PC-3 (cell line): Measurements from ENCODE around the gene IL12RB1. TPM values are rescaled to one million over a fixed set of nuclear protein-coding genes. Genes with fewer than 3 reads are reported as not detected.

ENCODE experiments used
- ATAC-seq: fragments of 200-7000 bp; cut with Tn5 transposase; 2 replicates; pipeline ENCODE4 v1.9.1; 2020; ENCODE audit warnings: mild to moderate bottlenecking, moderate library complexity
- BruUV-seq: library from RNA; stranded (reverse); fragments of 400-500 nt; replicated peaks from 2 replicates; lab custom pipeline; 2021; lab: Mats Ljungman, UMichigan
- CTCF ChIA-PET: fragments of 300-600 bp; sonication (Branson Sonifier 250); formaldehyde crosslinking; loops from one replicate; lab custom pipeline; 2022; ENCODE audit warnings: antibody characterized with exemption; lab: Charles Lee
- POLR2A ChIA-PET: fragments of 300-600 bp; sonication (Branson Sonifier 250); formaldehyde crosslinking; loops from one replicate; lab custom pipeline; 2022; ENCODE audit warnings: antibody characterized with exemption; ENCODE audit not compliant: unreplicated experiment; lab: Charles Lee
- DNase-seq: peaks from one replicate; pipeline ENCODE4 v3.0.0-alpha.2; 2015
- H2AFZ ChIP-seq: fragments of 300-600 bp; sonication (generic); 2 replicates; pipeline ENCODE4 v1.6.0; 2016; ENCODE audit warnings: antibody characterized with exemption, low read length
- H3F3A ChIP-seq: fragments of 300-600 bp; sonication (generic); one replicate; pipeline ENCODE4 v1.6.0; 2017; ENCODE audit warnings: antibody characterized with exemption, low read length, control low read depth, mild to moderate bottlenecking; ENCODE audit not compliant: unreplicated experiment
- H3K27ac ChIP-seq: fragments of 300-600 bp; sonication (generic); 2 replicates; pipeline ENCODE4 v1.5.1; 2016; ENCODE audit warnings: mild to moderate bottlenecking, low read length
- H3K27me3 ChIP-seq: fragments of 300-600 bp; sonication (generic); 2 replicates; pipeline ENCODE4 v1.6.1; 2016; ENCODE audit warnings: low read length, mixed read lengths
- H3K36me3 ChIP-seq: fragments of 300-600 bp; sonication (generic); 2 replicates; pipeline ENCODE4 v1.6.1; 2016; ENCODE audit warnings: low read depth, mixed run types, low read length, mixed read lengths
- H3K4me1 ChIP-seq: fragments of 300-600 bp; sonication (generic); 2 replicates; pipeline ENCODE4 v1.5.1; 2016; ENCODE audit warnings: low read length; ENCODE audit not compliant: insufficient read depth
- H3K4me2 ChIP-seq: fragments of 300-600 bp; sonication (generic); 2 replicates; pipeline ENCODE4 v1.6.0; 2016; ENCODE audit warnings: low read length
- H3K4me3 ChIP-seq: fragments of 300-600 bp; sonication (generic); 2 replicates; pipeline ENCODE4 v1.5.1; 2016; ENCODE audit warnings: mild to moderate bottlenecking, low read length, mixed read lengths
- H3K79me2 ChIP-seq: fragments of 300-600 bp; sonication (generic); 2 replicates; pipeline ENCODE4 v1.6.1; 2017; ENCODE audit warnings: low read length, mixed read lengths
- H3K9ac ChIP-seq: fragments of 300-600 bp; sonication (generic); 2 replicates; pipeline ENCODE4 v1.6.0; 2016; ENCODE audit warnings: mild to moderate bottlenecking, low read length
- H3K9me2 ChIP-seq: fragments of 300-600 bp; sonication (generic); replicated peaks from 2 replicates; pipeline ENCODE4 v1.6.1; 2016; ENCODE audit warnings: mixed run types, low read length, mixed read lengths
- H3K9me3 ChIP-seq: fragments of 300-600 bp; sonication (generic); 2 replicates; pipeline ENCODE4 v1.6.1; 2016; ENCODE audit warnings: low read length, mixed read lengths
- H4K20me1 ChIP-seq: fragments of 300-600 bp; sonication (generic); 2 replicates; pipeline ENCODE4 v1.6.1; 2016; ENCODE audit warnings: low read length, mixed read lengths
- CTCF ChIP-seq: fragments of 300-600 bp; sonication (generic); conservative IDR thresholded peaks from 2 replicates; pipeline ENCODE4 v1.5.1; 2017; ENCODE audit warnings: antibody characterized with exemption, low read depth, mild to moderate bottlenecking, low read length
- EZH2 ChIP-seq: fragments of 300-600 bp; sonication (generic); IDR thresholded peaks from one replicate; pipeline ENCODE4 v1.6.1; 2017; ENCODE audit warnings: antibody characterized with exemption, mild to moderate bottlenecking, low read length; ENCODE audit not compliant: unreplicated experiment
- EZH2phosphoT487 ChIP-seq: fragments of 300-600 bp; sonication (generic); IDR thresholded peaks from 2 replicates; pipeline ENCODE4 v1.6.1; 2018; ENCODE audit warnings: mild to moderate bottlenecking, antibody characterized with exemption, low read length, borderline replicate concordance
- intact Hi-C: fragments of 100-400 bp; cut with micrococcal nuclease; formaldehyde crosslinking; loops from 2 replicates; pipeline ENCODE4 v1.9.0; 2023
- total RNA-seq: library from RNA; depleted of rRNA; stranded (reverse); fragments of >200 nt; gene quantifications from 2 replicates; pipeline ENCODE4 v1.2.3, GENCODE V29; 2014

IL12RB1 gene
- total RNA-seq, 1 experiment from 2014 or later = not detected

- Histone ChIP-seq H3K9me3 (no peaks in the 10 kb centered on the region), H3K9ac (no peak overlapping the region), H4K20me1 (no peaks in the 10 kb centered on the region), H3K4me3 (no peak overlapping the region), H3K36me3 (no peaks in the 10 kb centered on the region), H3K9me2 (no peaks in the 10 kb centered on the region), H3K79me2 (no peaks in the 10 kb centered on the region), H3K4me1 (peaks cover 8% of the 10 kb centered on the region), H3K4me2 (no peak overlapping the region), H2AFZ (no peak overlapping the region), H3F3A (no peaks in the 10 kb centered on the region), H3K27ac (no peak overlapping the region), H3K27me3 (no peaks in the 10 kb centered on the region)
- intact Hi-C loops = no loop called here
- ChIA-PET POLR2A (no interaction called here), CTCF (no interaction called here)
- ATAC-seq (no peak), DNase-seq (no peak)
- no peak for TF ChIP-seq CTCF
- TF ChIP-seq EZH2phosphoT487 = no peak
- no peak for TF ChIP-seq EZH2
- BruUV-seq = no TSS peak
Measured at GRCh38 chr19:18060472-18060871, 26.3 kb downstream of the IL12RB1 start.

GRCh38 chr19:18059902-18060301 lies 26.8 kb downstream of the IL12RB1 start:
- intact Hi-C loops = loop anchor here (5.0 kb wide), 1 partner anchor 113 kb away; no protein-coding TSS in a partner anchor
- CTCF ChIA-PET = no interaction called here
- BruUV-seq = no TSS peak
- TF ChIP-seq CTCF = no peak
- TF ChIP-seq EZH2 = no peak
- no peak for TF ChIP-seq EZH2phosphoT487
- Histone ChIP-seq H3K27ac (no peak overlapping the region), H3K4me3 (no peak overlapping the region), H3K9ac (no peak overlapping the region), H3K9me3 (no peaks in the 10 kb centered on the region), H4K20me1 (no peaks in the 10 kb centered on the region), H3K4me2 (no peak overlapping the region), H3K9me2 (no peaks in the 10 kb centered on the region), H3F3A (no peaks in the 10 kb centered on the region), H3K27me3 (no peaks in the 10 kb centered on the region), H3K79me2 (no peaks in the 10 kb centered on the region), H3K4me1 (peaks cover 8% of the 10 kb centered on the region), H3K36me3 (no peaks in the 10 kb centered on the region), H2AFZ (no peak overlapping the region)
- POLR2A ChIA-PET = no interaction called here
- no peak for ATAC-seq
- no peak for DNase-seq

- POLR2A ChIA-PET = no interaction called here
Measured at GRCh38 chr19:18059297-18059696, 27.4 kb downstream of the IL12RB1 start.

More at GRCh38 chr19:18059297-18059696, 27.4 kb downstream of the IL12RB1 start:
- no peak for TF ChIP-seq EZH2
- no peak for TF ChIP-seq CTCF
- no peak for TF ChIP-seq EZH2phosphoT487
- H3K27me3 ChIP-seq = no peaks in the 10 kb centered on the region
- intact Hi-C loops = loop anchor here (5.0 kb wide), 1 partner anchor 112 kb away; no protein-coding TSS in a partner anchor
- BruUV-seq = no TSS peak
- no peaks in the 10 kb centered on the region for H4K20me1 ChIP-seq
- no peak overlapping the region for H3K27ac ChIP-seq
- H3K9me3 ChIP-seq = no peaks in the 10 kb centered on the region
- H3K36me3 ChIP-seq = no peaks in the 10 kb centered on the region
- H3K4me2 ChIP-seq = no peak overlapping the region
- CTCF ChIA-PET = no interaction called here
- ATAC-seq (no peak), DNase-seq (no peak)
- no peaks in the 10 kb centered on the region for H3K79me2 ChIP-seq
- no peaks in the 10 kb centered on the region for H3K9me2 ChIP-seq
- H3K9ac ChIP-seq = no peak overlapping the region
- peaks cover 8% of the 10 kb centered on the region for H3K4me1 ChIP-seq
- H3K4me3 ChIP-seq = no peak overlapping the region
- no peaks in the 10 kb centered on the region for H3F3A ChIP-seq
- no peak overlapping the region for H2AFZ ChIP-seq
